NCI-H226 (cell line): ENCODE data around the gene USP17L5.
"Not testable (repeated sequence)": the region's sequence is repeated elsewhere in the genome, so short reads cannot be mapped to it uniquely, and the experiment has no call there.

ENCODE experiments used
- DNase-seq: peaks from one replicate; pipeline ENCODE4 v3.0.0-alpha.2; 2015

Gene USP17L5, protein sequence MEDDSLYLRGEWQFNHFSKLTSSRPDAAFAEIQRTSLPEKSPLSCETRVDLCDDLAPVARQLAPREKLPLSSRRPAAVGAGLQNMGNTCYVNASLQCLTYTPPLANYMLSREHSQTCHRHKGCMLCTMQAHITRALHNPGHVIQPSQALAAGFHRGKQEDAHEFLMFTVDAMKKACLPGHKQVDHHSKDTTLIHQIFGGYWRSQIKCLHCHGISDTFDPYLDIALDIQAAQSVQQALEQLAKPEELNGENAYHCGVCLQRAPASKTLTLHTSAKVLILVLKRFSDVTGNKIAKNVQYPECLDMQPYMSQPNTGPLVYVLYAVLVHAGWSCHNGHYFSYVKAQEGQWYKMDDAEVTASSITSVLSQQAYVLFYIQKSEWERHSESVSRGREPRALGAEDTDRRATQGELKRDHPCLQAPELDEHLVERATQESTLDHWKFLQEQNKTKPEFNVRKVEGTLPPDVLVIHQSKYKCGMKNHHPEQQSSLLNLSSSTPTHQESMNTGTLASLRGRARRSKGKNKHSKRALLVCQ

DNA sequence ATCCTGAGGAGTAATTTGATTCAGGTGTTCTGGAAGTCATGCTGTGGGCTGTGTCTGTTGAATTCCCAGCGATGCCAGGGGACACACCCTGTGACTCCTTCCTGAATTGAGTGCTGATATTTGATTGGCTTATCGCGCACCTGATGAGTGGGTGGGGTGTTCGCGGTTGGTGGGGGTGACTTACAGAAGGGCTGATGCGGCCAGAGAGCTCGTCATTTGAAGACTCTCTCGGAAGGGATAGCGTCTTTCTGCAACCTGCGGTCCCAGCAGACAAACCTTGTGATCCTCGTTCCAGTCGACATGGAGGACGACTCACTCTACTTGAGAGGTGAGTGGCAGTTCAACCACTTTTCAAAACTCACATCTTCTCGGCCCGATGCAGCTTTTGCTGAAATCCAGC is at the start of gene USP17L5:
Gene USP17L5 (plus strand): TSS at position 301 of the 400 bp plus-strand sequence. CDS start 0 bp downstream, at position 301.
- not testable (repeated sequence) for DNase-seq

DNA sequence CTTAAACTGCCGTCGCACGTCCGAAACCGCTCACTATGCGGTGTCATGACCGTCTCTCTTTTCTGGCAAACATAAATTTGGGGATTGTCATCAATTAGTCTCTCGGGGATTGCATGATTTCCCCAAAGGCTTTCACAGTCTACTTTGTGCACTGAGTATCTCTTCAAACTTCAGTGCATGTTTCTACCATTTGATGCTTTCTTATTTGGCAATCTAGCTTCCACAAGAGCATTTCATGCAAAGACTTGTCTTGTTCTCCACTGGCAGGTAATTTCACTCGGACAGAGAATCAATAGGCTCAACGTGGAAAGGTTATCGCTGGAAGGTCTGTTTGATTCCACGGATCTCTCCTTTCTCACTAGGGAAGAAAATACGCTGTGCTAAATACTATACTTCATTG is 15.0 kb upstream of the USP17L5 start:
- not testable (repeated sequence) for DNase-seq

DNA sequence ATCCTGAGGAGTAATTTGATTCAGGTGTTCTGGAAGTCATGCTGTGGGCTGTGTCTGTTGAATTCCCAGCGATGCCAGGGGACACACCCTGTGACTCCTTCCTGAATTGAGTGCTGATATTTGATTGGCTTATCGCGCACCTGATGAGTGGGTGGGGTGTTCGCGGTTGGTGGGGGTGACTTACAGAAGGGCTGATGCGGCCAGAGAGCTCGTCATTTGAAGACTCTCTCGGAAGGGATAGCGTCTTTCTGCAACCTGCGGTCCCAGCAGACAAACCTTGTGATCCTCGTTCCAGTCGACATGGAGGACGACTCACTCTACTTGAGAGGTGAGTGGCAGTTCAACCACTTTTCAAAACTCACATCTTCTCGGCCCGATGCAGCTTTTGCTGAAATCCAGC is 14.3 kb upstream of the USP17L5 start, which contains the start of gene USP17L24:
Gene USP17L24 (plus strand): TSS at position 301 of the 400 bp plus-strand sequence. CDS start 0 bp downstream, at position 301.
- not testable (repeated sequence) for DNase-seq

DNA sequence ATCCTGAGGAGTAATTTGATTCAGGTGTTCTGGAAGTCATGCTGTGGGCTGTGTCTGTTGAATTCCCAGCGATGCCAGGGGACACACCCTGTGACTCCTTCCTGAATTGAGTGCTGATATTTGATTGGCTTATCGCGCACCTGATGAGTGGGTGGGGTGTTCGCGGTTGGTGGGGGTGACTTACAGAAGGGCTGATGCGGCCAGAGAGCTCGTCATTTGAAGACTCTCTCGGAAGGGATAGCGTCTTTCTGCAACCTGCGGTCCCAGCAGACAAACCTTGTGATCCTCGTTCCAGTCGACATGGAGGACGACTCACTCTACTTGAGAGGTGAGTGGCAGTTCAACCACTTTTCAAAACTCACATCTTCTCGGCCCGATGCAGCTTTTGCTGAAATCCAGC is 9.6 kb upstream of the USP17L5 start, which contains the start of gene USP17L25:
Gene USP17L25 (plus strand): TSS at position 301 of the 400 bp plus-strand sequence. CDS start 0 bp downstream, at position 301.
- not testable (repeated sequence) for DNase-seq

DNA sequence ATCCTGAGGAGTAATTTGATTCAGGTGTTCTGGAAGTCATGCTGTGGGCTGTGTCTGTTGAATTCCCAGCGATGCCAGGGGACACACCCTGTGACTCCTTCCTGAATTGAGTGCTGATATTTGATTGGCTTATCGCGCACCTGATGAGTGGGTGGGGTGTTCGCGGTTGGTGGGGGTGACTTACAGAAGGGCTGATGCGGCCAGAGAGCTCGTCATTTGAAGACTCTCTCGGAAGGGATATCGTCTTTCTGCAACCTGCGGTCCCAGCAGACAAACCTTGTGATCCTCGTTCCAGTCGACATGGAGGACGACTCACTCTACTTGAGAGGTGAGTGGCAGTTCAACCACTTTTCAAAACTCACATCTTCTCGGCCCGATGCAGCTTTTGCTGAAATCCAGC is 4.8 kb upstream of the USP17L5 start, which contains the start of gene USP17L26:
Gene USP17L26 (plus strand): TSS at position 301 of the 400 bp plus-strand sequence. CDS start 0 bp downstream, at position 301.
- DNase-seq: not testable (repeated sequence)

DNA sequence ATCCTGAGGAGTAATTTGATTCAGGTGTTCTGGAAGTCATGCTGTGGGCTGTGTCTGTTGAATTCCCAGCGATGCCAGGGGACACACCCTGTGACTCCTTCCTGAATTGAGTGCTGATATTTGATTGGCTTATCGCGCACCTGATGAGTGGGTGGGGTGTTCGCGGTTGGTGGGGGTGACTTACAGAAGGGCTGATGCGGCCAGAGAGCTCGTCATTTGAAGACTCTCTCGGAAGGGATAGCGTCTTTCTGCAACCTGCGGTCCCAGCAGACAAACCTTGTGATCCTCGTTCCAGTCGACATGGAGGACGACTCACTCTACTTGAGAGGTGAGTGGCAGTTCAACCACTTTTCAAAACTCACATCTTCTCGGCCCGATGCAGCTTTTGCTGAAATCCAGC is 4.6 kb downstream of the USP17L5 start, which contains the start of gene USP17L27:
Gene USP17L27 (plus strand): TSS at position 301 of the 400 bp plus-strand sequence. CDS start 0 bp downstream, at position 301.
- DNase-seq: not testable (repeated sequence)

DNA sequence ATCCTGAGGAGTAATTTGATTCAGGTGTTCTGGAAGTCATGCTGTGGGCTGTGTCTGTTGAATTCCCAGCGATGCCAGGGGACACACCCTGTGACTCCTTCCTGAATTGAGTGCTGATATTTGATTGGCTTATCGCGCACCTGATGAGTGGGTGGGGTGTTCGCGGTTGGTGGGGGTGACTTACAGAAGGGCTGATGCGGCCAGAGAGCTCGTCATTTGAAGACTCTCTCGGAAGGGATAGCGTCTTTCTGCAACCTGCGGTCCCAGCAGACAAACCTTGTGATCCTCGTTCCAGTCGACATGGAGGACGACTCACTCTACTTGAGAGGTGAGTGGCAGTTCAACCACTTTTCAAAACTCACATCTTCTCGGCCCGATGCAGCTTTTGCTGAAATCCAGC is 9.4 kb downstream of the USP17L5 start, which contains the start of gene USP17L28:
Gene USP17L28 (plus strand): TSS at position 301 of the 400 bp plus-strand sequence. CDS start 0 bp downstream, at position 301.
- not testable (repeated sequence) for DNase-seq

DNA sequence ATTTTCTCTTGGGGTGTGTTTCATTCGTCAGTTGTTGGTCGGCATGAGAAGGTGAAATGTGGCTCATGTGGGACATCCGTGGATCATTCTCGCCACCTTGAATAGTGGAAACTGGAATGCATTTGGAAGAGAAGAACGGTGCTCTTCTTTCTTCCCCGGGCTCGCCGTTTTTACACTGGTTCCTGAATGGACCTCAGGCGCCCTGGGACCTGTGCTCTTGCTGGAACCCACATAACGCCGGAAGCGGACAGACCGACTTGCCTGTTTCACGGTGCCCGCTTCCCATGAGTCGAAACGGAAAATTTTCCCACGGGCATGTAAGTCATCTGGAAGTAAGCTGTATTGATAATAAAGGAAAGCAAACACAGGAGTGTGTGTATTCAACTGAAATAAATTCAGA is 11.7 kb downstream of the USP17L5 start:
- DNase-seq: not testable (repeated sequence)

DNA sequence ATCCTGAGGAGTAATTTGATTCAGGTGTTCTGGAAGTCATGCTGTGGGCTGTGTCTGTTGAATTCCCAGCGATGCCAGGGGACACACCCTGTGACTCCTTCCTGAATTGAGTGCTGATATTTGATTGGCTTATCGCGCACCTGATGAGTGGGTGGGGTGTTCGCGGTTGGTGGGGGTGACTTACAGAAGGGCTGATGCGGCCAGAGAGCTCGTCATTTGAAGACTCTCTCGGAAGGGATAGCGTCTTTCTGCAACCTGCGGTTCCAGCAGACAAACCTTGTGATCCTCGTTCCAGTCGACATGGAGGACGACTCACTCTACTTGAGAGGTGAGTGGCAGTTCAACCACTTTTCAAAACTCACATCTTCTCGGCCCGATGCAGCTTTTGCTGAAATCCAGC is 14.1 kb downstream of the USP17L5 start, which contains the start of gene USP17L29:
Gene USP17L29 (plus strand): TSS at position 301 of the 400 bp plus-strand sequence. CDS start 0 bp downstream, at position 301.
- not testable (repeated sequence) for DNase-seq

DNA sequence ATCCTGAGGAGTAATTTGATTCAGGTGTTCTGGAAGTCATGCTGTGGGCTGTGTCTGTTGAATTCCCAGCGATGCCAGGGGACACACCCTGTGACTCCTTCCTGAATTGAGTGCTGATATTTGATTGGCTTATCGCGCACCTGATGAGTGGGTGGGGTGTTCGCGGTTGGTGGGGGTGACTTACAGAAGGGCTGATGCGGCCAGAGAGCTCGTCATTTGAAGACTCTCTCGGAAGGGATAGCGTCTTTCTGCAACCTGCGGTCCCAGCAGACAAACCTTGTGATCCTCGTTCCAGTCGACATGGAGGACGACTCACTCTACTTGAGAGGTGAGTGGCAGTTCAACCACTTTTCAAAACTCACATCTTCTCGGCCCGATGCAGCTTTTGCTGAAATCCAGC is 23.6 kb downstream of the USP17L5 start, which contains the start of gene USP17L30:
Gene USP17L30 (plus strand): TSS at position 301 of the 400 bp plus-strand sequence. CDS start 0 bp downstream, at position 301.
- not testable (repeated sequence) for DNase-seq

DNA sequence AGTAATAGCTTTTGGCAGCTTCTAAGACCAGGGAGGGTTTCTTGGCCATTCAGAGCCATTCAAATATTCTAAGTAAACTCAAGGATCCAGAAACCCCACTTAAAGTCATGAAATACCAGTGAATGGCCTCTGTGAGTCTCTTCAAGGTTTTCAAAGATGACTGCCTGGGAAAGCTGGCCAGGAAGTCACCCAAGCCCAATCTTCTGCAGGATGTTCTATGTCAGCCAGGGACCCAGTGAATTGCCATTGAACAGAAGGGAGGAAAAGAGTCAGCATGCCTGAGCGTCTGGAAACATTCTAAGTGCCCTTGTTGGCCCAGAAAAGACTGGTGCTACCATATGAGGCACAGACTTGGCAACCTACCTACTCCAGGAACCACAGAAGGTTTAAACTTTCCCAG is 40.7 kb downstream of the USP17L5 start:
- not testable (repeated sequence) for DNase-seq

DNA sequence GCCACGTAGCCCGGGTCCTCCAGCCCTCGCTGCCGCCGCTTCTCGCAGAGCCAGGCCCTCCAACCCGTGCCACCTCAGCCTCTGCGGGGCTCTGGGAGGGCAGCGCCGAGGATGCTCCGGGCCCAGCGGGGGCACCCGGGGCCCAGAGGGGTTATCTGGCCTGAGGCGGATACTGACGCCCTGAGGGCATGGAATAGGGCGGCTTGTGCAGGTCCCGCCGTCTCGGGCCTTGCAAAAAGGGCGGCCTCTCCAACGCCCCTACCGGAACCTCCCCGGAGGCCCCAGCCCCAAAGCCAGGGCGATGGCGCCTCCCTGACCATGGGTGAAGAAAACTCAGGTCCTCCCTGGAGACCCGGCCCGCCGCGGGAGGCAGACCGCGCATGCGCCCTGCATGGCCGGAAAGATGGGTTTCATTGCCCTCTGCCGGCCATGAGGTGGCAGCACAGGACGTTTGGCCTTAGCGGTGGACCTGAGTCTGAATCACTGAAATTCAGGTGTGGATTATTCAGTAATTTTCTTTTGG is 41.9 kb downstream of the USP17L5 start:
- DNase-seq: not testable (repeated sequence)

DNA sequence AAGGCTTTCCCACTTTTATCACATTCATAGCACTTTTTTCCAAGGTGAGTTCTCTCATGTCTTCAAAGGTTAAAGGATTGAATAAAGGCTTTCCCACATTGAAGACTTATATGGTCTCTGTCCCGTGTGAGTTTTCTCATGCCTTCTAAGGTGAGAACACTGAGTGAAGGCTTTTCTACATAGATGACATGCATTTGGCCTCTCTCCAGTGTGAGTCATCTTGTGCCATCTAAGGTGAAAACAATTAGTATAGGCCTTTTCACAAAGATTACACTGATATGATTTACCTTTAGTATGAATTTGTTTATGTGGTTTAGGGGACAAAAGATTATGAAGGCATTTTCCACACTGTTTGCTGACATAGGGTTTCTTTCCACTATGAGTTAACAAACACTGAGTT is 44.9 kb downstream of the USP17L5 start:
- no peak for DNase-seq

DNA sequence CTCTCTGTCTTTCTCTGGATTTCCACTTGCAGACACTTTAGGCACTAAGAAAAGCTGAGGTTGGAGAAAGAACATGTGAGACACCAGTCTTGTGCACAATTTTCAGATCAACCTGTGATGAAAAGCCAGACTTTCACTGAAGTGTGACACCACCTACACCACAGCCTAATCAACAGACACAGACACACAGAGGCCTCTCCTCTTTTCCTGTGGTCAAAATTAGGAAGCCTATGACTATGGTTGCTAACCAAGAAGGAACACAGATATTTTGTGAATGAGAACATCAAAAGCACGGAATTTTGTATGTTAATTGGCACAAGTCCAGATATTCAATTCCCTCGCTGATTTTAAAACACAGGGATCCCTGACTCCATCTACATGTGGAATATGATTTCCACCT is 49.8 kb downstream of the USP17L5 start:
- DNase-seq: not testable (repeated sequence)
